NCI-H2107 (cell line): ENCODE measurements around the gene ITK.
"Not testable (repeated sequence)": the region's sequence is repeated elsewhere in the genome, so short reads cannot be mapped to it uniquely, and the experiment has no call there.

Experiments used
- DNase-seq: peaks from one replicate; lab custom pipeline; 2025; lab: John Stamatoyannopoulos, UW

ITK gene

GRCh38 chr5:157168286-157168685 is 12.4 kb upstream of the ITK start:
- DNase-seq: no peak

GRCh38 chr5:157172403-157172802 is 8.2 kb upstream of the ITK start:
- DNase-seq: no peak

GRCh38 chr5:157175071-157175612 is 5.5 kb upstream of the ITK start:
- no peak for DNase-seq

GRCh38 chr5:157177953-157178352 is 2.7 kb upstream of the ITK start:
- DNase-seq: no peak

GRCh38 chr5:157178966-157179365 is 1.7 kb upstream of the ITK start:
- no peak for DNase-seq

- DNase-seq: no peak
These were observed 1.6 kb downstream of the ITK start for GRCh38 chr5:157182143-157182757.

GRCh38 chr5:157184117-157184670 is 3.6 kb downstream of the ITK start:
- no peak for DNase-seq

- DNase-seq: not testable (repeated sequence)
These were observed 4.5 kb downstream of the ITK start for GRCh38 chr5:157185122-157185521.

- DNase-seq: no peak
These were observed 5.8 kb downstream of the ITK start for GRCh38 chr5:157186309-157187045.

GRCh38 chr5:157187046-157187754 is 6.6 kb downstream of the ITK start:
- no peak for DNase-seq

- no peak for DNase-seq
These were observed 7.6 kb downstream of the ITK start for GRCh38 chr5:157188270-157188669.

- DNase-seq: no peak
These were observed 8.6 kb downstream of the ITK start for GRCh38 chr5:157189223-157189622.

- DNase-seq: no peak
These were observed 13.2 kb downstream of the ITK start for GRCh38 chr5:157193699-157194424.

GRCh38 chr5:157196045-157196444 is 15.4 kb downstream of the ITK start:
- no peak for DNase-seq

- no peak for DNase-seq
These were observed 16.4 kb downstream of the ITK start for GRCh38 chr5:157197086-157197485.

GRCh38 chr5:157198277-157198986 is 17.8 kb downstream of the ITK start:
- DNase-seq: no peak

- no peak for DNase-seq
These were observed 21.2 kb downstream of the ITK start for GRCh38 chr5:157201857-157202256.

- DNase-seq: no peak
These were observed 22.8 kb downstream of the ITK start for GRCh38 chr5:157203417-157203816.

GRCh38 chr5:157204765-157205164 is 24.1 kb downstream of the ITK start:
- no peak for DNase-seq

GRCh38 chr5:157205708-157206107 is 25.1 kb downstream of the ITK start:
- no peak for DNase-seq

GRCh38 chr5:157210652-157211051 is 30.0 kb downstream of the ITK start:
- DNase-seq: not testable (repeated sequence)
